ENCODE results near the gene BBS9. TPM values are rescaled to one million over a fixed set of nuclear protein-coding genes. Genes with fewer than 3 reads are reported as not detected.

Gene BBS9
- total and polyA plus RNA-seq, 2 of the 4 experiments (the other 2 are of a cell fraction) = 7.9 to 9.5 TPM

DNA sequence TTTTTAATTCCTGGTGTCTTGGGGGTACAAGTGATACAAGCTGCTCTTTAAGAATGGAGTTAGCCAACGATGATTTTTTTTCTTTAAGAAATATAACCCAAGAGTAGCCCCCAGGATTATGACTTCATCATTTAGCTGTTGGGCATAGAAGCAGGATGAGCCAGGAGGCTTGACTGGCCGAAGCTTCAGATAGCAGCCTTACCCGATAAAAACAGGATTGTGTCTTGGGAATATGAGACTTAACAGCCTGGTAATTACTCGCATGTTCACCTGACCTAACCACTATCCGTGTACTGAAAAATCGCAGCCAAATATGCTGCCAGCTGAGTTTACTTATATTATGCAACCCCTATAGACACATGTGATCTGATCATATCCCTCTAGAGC, 430.0 kb downstream of the BBS9 start:
- Histone ChIP-seq H4K5ac (ENCODE audit: low read depth, low read length) (no peak overlapping the region), H3K27me3 (ENCODE audit: control insufficient read depth, insufficient read depth, low read length) (no peaks in the 10 kb centered on the region), H3K23ac (ENCODE audit: low read depth, low read length) (no peak overlapping the region), H2BK20ac (ENCODE audit: low read depth, low read length) (no peak overlapping the region), H3K4me2 (ENCODE audit: low read depth, low read length) (no peak overlapping the region), H3K4me3 (ENCODE audit: insufficient read depth, low read depth, low read length) (no peak overlapping the region), H3K9me3 (ENCODE audit: control insufficient read depth, insufficient read depth, low read length) (no peaks in the 10 kb centered on the region), H4K8ac (ENCODE audit: low read depth in 2 of 2, low read length in 2 of 2) (no peak overlapping the region), H3K18ac (ENCODE audit: low read depth, low read length) (no peak overlapping the region), H2BK5ac (ENCODE audit: low read depth, low read length, poor library complexity, severe bottlenecking) (no peak overlapping the region), H3K9ac (ENCODE audit: low read depth, low read length) (no peak overlapping the region), H3K4me1 (ENCODE audit: control insufficient read depth, insufficient read depth, low read length) (no peaks in the 10 kb centered on the region), H3K79me1 (ENCODE audit: low read depth in 1 of 2, low read length in 2 of 2) (no peaks in the 10 kb centered on the region), H4K20me1 (ENCODE audit: insufficient read depth, low read length) (no peaks in the 10 kb centered on the region), H3K4ac (ENCODE audit: low read depth, low read length) (no peak overlapping the region), H2AFZ (replicated peaks; ENCODE audit: low read length, poor library complexity) (no peak overlapping the region), H3K9me1 (ENCODE audit: insufficient read depth, low read length) (no peaks in the 10 kb centered on the region), H4K91ac (ENCODE audit: insufficient read depth, low read depth, low read length) (no peak overlapping the region), H3K36me3 (ENCODE audit: control insufficient read depth, insufficient read depth, low read length) (no peaks in the 10 kb centered on the region), H2AK5ac (ENCODE audit: low read depth, low read length) (no peak overlapping the region), H3K14ac (replicated peaks; ENCODE audit: low read depth, low read length) (no peak overlapping the region), H3K56ac (ENCODE audit: extremely low read depth, insufficient read depth, low read length) (no peak overlapping the region), H3K27ac (ENCODE audit: insufficient read depth, low read length) (no peak overlapping the region), H2BK15ac (ENCODE audit: low read depth, low read length) (no peak overlapping the region), H2AK9ac (replicated peaks; ENCODE audit: low read depth, low read length, poor library complexity) (no peak overlapping the region), H2BK120ac (ENCODE audit: low read depth, low read length) (no peak overlapping the region)
- dilution Hi-C loops (cut with HindIII; ENCODE audit: low sequenced_read_pairs, unreplicated experiment) = no loop called here
- ATAC-seq (ENCODE audit: low read depth) (no peak), DNase-seq (no peak)
- WGBS, 2 experiments (ENCODE audit: extremely low coverage in 2 of 2, insufficient read length in 1 of 2) = 80% methylated on average over 1 of the region's 6 CpGs; no CpG with 5 or more reads in 1 of the 2 experiments
- TF ChIP-seq, protein P1, sequence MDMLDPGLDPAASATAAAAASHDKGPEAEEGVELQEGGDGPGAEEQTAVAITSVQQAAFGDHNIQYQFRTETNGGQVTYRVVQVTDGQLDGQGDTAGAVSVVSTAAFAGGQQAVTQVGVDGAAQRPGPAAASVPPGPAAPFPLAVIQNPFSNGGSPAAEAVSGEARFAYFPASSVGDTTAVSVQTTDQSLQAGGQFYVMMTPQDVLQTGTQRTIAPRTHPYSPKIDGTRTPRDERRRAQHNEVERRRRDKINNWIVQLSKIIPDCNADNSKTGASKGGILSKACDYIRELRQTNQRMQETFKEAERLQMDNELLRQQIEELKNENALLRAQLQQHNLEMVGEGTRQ (IDR thresholded peaks at IDR 0.05; ENCODE audit: low read depth, low read length) = no peak
- TF ChIP-seq RAD21 (IDR thresholded peaks at IDR 0.05; ENCODE audit: low read length) (no peak), FOS (IDR thresholded peaks at IDR 0.05; ENCODE audit: low read depth, low read length) (no peak), BHLHE40 (IDR thresholded peaks at IDR 0.05; ENCODE audit: low read depth, low read length) (no peak), MAFK (IDR thresholded peaks at IDR 0.05; ENCODE audit: low read depth, low read length) (no peak), POLR2A (IDR thresholded peaks at IDR 0.05; ENCODE audit: low read depth, low read length) (no peak), CEBPB (IDR thresholded peaks at IDR 0.05; ENCODE audit: low read depth, low read length) (no peak), RFX5 (IDR thresholded peaks at IDR 0.05; ENCODE audit: low read depth, low read length) (no peak), SMC3 (IDR thresholded peaks at IDR 0.05; ENCODE audit: low read depth, low read length) (no peak), NFE2L2 (IDR thresholded peaks at IDR 0.05; ENCODE audit: low read depth, low read length) (no peak), RCOR1 (IDR thresholded peaks at IDR 0.05; ENCODE audit: insufficient replicate concordance, low read length) (no peak)
- TF ChIP-seq, protein P2, sequence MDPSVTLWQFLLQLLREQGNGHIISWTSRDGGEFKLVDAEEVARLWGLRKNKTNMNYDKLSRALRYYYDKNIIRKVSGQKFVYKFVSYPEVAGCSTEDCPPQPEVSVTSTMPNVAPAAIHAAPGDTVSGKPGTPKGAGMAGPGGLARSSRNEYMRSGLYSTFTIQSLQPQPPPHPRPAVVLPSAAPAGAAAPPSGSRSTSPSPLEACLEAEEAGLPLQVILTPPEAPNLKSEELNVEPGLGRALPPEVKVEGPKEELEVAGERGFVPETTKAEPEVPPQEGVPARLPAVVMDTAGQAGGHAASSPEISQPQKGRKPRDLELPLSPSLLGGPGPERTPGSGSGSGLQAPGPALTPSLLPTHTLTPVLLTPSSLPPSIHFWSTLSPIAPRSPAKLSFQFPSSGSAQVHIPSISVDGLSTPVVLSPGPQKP (IDR thresholded peaks at IDR 0.05; ENCODE audit: borderline replicate concordance, low read depth, low read length) = no peak
- TF ChIP-seq, protein P3, sequence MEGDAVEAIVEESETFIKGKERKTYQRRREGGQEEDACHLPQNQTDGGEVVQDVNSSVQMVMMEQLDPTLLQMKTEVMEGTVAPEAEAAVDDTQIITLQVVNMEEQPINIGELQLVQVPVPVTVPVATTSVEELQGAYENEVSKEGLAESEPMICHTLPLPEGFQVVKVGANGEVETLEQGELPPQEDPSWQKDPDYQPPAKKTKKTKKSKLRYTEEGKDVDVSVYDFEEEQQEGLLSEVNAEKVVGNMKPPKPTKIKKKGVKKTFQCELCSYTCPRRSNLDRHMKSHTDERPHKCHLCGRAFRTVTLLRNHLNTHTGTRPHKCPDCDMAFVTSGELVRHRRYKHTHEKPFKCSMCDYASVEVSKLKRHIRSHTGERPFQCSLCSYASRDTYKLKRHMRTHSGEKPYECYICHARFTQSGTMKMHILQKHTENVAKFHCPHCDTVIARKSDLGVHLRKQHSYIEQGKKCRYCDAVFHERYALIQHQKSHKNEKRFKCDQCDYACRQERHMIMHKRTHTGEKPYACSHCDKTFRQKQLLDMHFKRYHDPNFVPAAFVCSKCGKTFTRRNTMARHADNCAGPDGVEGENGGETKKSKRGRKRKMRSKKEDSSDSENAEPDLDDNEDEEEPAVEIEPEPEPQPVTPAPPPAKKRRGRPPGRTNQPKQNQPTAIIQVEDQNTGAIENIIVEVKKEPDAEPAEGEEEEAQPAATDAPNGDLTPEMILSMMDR (conservative IDR thresholded peaks at IDR 0.05; ENCODE audit: low read depth, low read length) = no peak
- no TSS peak for BruUV-seq (replicated peaks)
- ChIA-PET POLR2A (ENCODE audit: unreplicated experiment) (no interaction called here), CTCF (no interaction called here)
- intact Hi-C loops (cut with micrococcal nuclease) = no loop called here
- in situ Hi-C loops (cut with MboI; ENCODE audit: low sequenced_read_pairs) = no loop called here
